Measurements from ENCODE around the gene TAF6. TPM values are rescaled to one million over a fixed set of nuclear protein-coding genes. Genes with fewer than 3 reads are reported as not detected.

TAF6 gene
- total RNA-seq, 2 experiments from 2014 or later = 63.7 to 65.9 TPM

DNA sequence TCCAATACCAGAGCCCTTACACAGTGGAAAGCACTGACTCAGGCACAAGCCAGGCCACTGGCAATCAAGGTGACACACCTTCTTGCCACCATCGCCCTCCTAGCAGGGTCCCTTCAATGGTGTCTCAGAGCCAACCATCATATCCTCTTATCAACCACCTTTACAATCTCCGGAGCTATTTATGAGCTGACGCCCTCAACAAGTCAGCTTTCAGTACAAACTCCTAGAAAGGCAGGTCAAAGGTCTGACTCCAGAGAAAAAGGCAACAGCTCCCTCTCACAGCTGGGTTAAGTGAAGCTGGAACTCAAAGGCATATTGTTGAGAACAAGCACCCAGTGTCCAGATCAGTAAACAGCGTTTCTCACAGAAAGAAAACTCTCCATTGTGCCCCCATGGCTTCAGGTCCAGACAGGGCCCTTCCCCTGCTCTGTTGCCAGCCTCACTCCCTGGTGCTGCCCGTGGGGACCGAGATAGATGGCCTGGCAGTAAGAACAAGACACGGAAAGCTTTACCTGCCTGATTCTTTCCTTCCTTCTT is 40.1 kb downstream of the TAF6 start:
- Mint-ChIP-seq H3K27ac (no peak overlapping the region), H3K4me1 (peaks cover 25% of the 10 kb centered on the region), H3K4me3 (no peak overlapping the region), H3K9me3 (no peaks in the 10 kb centered on the region), H3K36me3 (peaks cover 41% of the 10 kb centered on the region), H3K27me3 (peaks cover 8% of the 10 kb centered on the region)
- no peak for ATAC-seq (ENCODE audit: low read depth)
- no peak for DNase-seq
- POLR2A ChIA-PET = no interaction called here

DNA sequence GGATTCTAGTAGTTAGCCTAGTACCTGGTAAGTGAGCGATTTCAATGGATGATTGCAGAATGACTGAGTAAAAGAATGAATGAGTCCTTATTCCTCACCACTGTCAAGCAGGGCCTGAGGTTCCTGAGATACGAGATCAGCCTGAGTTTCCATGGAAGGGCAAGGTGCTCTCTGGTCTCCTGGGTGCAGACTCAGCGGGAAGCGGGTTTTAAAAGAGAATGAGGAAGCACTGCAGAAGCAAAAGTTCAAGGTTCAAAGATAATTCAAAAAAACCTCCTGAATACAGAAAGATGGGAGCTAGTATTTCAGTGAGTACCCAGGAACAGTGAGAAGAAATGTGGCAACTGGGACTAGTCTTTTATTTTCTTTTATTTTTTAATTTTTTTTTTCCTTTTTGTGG is 42.0 kb downstream of the TAF6 start:
- H3K36me3 Mint-ChIP-seq = peaks cover 59% of the 10 kb centered on the region
- no peak overlapping the region for H3K27ac Mint-ChIP-seq
- POLR2A ChIA-PET = no interaction called here
- H3K27me3 Mint-ChIP-seq = no peaks in the 10 kb centered on the region
- no peak for DNase-seq
- H3K9me3 Mint-ChIP-seq = peaks cover 5% of the 10 kb centered on the region
- H3K4me3 Mint-ChIP-seq = no peak overlapping the region
- H3K4me1 Mint-ChIP-seq = peaks cover 18% of the 10 kb centered on the region
- no peak for ATAC-seq (ENCODE audit: low read depth)

DNA sequence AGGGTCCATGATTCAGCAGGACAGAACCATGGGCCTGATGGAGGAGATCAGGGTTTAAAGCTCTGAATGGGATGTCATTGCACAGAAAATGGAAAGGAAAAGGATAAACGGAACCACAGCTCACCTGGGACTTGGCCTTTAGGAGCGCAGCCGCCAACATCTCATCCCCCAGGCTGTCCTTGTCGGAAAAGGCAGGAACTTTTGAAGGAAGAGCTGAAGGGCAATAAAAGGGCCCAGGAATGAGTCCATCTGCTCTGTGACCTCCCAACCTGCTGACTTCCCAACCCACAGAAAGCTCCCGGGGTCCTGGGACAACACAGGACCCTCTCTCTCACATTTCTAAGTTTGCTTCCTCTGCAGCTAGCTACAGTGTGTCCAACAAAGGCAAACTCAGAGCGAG is 43.7 kb downstream of the TAF6 start:
- DNase-seq = no peak
- POLR2A ChIA-PET = interaction anchor here (1.2 kb wide), 1 partner anchor 12 kb away, joined by 3 read pairs; no protein-coding TSS in a partner anchor
- H3K9me3 Mint-ChIP-seq = peaks cover 22% of the 10 kb centered on the region
- no peak overlapping the region for H3K4me3 Mint-ChIP-seq
- peaks cover 72% of the 10 kb centered on the region for H3K36me3 Mint-ChIP-seq
- ATAC-seq (ENCODE audit: low read depth) = no peak
- H3K27me3 Mint-ChIP-seq = no peaks in the 10 kb centered on the region
- H3K27ac Mint-ChIP-seq = no peak overlapping the region
- H3K4me1 Mint-ChIP-seq = peaks cover 10% of the 10 kb centered on the region

DNA sequence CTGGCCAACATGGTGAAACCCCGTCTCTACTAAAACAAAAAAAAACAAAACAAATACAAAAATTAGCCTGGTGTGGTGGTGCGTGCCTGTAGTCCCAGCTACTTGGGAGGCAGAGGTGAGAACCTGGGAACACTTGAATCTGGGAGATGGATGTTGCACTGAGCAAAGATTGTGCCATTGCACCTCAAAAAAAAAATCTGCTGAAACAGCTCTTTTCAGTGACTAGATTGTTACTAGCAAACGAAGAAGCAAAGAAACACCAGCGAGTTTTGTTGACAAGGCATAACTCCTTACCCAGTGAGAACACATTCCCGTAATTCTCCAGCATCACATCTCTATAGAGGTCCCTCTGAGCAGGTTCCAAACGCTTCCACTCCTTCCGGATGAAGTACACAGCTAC is 44.3 kb downstream of the TAF6 start:
- H3K4me1 Mint-ChIP-seq = peaks cover 5% of the 10 kb centered on the region
- POLR2A ChIA-PET = interaction anchor here (1.2 kb wide), 1 partner anchor 12 kb away, joined by 3 read pairs; no protein-coding TSS in a partner anchor
- no peak for DNase-seq
- no peaks in the 10 kb centered on the region for H3K27me3 Mint-ChIP-seq
- no peak overlapping the region for H3K4me3 Mint-ChIP-seq
- no peak for ATAC-seq (ENCODE audit: low read depth)
- H3K36me3 Mint-ChIP-seq = peaks cover 73% of the 10 kb centered on the region
- H3K9me3 Mint-ChIP-seq = peaks cover 25% of the 10 kb centered on the region
- no peak overlapping the region for H3K27ac Mint-ChIP-seq

DNA sequence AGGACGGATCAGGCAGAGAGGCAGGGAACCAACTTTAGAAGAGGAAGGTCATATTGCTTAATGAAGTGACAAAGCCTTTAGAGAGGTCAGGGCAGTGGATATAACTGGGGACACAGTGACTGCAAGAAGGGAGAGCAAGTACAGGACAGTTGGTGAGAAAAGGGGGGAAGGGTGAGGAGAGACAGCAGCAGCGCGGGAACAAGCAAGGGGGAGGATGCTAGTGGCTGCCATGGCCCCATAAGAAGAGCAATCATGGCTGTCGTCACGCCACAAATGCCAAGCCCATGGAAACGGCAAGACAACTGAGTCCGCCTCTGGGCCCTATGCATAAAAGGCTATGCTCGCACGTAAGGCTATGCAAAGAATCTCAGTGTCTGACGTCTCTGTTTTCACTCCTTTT is 46.7 kb downstream of the TAF6 start:
- ATAC-seq (ENCODE audit: low read depth) (no peak), DNase-seq (no peak)
- H3K27ac Mint-ChIP-seq = no peak overlapping the region
- no peaks in the 10 kb centered on the region for H3K4me1 Mint-ChIP-seq
- peaks cover 25% of the 10 kb centered on the region for H3K9me3 Mint-ChIP-seq
- POLR2A ChIA-PET = interaction anchor here (0.8 kb wide), 1 partner anchor 8 kb away, joined by 3 read pairs; no protein-coding TSS in a partner anchor
- H3K36me3 Mint-ChIP-seq = peaks cover 80% of the 10 kb centered on the region
- H3K27me3 Mint-ChIP-seq = no peaks in the 10 kb centered on the region
- H3K4me3 Mint-ChIP-seq = no peak overlapping the region

DNA sequence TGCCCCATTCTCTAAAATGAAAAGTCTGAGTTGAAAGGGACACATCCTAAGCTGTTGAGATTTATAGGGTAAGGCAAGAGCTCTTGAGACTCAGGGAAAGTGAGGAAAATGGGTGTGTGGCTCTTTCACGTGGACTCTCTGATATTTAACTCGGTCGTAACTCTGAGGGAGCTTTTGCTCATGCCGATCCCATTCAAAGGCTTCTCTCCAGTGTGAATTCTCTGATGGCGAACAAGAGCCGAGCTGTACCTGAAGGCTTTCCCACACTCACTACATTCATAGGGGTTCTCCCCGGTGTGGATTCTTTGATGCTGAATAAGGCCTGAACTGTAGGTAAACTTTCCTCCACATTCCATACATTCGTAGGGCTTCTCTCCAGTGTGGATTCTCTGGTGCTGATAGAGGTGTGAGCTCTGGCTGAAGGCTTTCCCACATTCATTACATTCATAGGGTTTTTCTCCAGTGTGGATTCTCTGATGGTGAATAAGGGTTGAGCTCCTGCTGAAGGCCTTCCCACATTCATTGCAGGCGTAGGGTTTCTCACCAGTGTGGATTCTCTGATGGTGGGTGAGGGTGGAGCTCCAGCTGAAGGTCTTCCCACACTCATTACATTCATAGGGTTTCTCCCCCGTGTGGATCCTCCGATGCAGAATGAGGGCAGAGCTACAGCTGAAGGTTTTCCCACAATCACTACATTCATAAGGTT is 48.0 kb downstream of the TAF6 start:
- DNase-seq (no peak), ATAC-seq (ENCODE audit: low read depth) (no peak)
- H3K4me3 Mint-ChIP-seq = no peak overlapping the region
- peaks cover 25% of the 10 kb centered on the region for H3K9me3 Mint-ChIP-seq
- H3K4me1 Mint-ChIP-seq = no peaks in the 10 kb centered on the region
- POLR2A ChIA-PET = interaction anchor here (1.2 kb wide), 1 partner anchor 9 kb away, joined by 5 read pairs; no protein-coding TSS in a partner anchor
- H3K36me3 Mint-ChIP-seq = peaks cover 77% of the 10 kb centered on the region
- no peak overlapping the region for H3K27ac Mint-ChIP-seq
- no peaks in the 10 kb centered on the region for H3K27me3 Mint-ChIP-seq

DNA sequence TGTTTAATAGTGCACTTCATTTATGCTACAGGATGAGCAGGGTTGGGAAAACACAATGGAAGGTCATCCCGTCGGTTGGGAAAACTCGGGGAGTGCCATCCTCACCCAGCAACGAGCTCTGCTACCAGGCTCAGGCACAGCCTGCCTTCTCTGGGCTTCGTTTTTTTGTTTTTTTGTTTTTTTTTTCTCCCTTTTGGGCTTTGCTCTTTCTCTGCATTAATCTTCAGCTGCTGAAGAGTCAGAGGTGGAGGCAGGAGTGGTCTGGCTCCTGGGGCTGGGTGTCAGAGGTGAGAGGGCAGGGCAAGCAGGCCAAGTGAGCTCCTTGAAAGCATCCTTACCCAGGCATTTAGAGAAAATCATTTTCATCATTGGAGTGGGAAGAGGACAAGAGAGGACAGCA is 49.2 kb downstream of the TAF6 start:
- Mint-ChIP-seq H3K9me3 (peaks cover 25% of the 10 kb centered on the region), H3K27me3 (no peaks in the 10 kb centered on the region), H3K4me3 (no peak overlapping the region), H3K4me1 (no peaks in the 10 kb centered on the region), H3K36me3 (peaks cover 66% of the 10 kb centered on the region), H3K27ac (no peak overlapping the region)
- DNase-seq = no peak
- ATAC-seq (ENCODE audit: low read depth) = no peak
- POLR2A ChIA-PET = no interaction called here

DNA sequence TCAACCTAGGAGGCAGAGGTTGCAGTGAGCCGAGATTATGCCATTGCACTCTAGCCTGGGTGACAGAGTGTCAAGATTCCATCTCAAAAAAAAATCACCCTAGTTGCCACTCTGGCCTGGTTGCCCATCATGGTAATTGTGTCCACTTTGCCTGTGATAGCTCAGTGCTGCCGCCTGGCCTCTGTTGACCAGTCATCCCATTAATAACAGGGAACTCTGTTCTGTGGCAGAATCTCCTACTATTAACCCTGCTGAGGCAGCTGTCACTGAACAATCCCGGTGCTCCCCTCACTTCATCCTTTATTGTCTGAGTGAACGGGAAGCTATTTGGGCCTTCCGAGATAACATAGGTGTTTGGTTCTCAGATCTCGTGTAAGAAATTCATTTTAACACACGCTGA is 52.2 kb downstream of the TAF6 start:
- H3K27me3 Mint-ChIP-seq = no peaks in the 10 kb centered on the region
- H3K9me3 Mint-ChIP-seq = peaks cover 17% of the 10 kb centered on the region
- H3K4me3 Mint-ChIP-seq = no peak overlapping the region
- ATAC-seq (ENCODE audit: low read depth) (no peak), DNase-seq (no peak)
- peaks cover 2% of the 10 kb centered on the region for H3K4me1 Mint-ChIP-seq
- peaks cover 41% of the 10 kb centered on the region for H3K36me3 Mint-ChIP-seq
- POLR2A ChIA-PET = interaction anchor here (0.6 kb wide), 1 partner anchor 57 kb away, joined by 3 read pairs; no protein-coding TSS in a partner anchor
- H3K27ac Mint-ChIP-seq = no peak overlapping the region

DNA sequence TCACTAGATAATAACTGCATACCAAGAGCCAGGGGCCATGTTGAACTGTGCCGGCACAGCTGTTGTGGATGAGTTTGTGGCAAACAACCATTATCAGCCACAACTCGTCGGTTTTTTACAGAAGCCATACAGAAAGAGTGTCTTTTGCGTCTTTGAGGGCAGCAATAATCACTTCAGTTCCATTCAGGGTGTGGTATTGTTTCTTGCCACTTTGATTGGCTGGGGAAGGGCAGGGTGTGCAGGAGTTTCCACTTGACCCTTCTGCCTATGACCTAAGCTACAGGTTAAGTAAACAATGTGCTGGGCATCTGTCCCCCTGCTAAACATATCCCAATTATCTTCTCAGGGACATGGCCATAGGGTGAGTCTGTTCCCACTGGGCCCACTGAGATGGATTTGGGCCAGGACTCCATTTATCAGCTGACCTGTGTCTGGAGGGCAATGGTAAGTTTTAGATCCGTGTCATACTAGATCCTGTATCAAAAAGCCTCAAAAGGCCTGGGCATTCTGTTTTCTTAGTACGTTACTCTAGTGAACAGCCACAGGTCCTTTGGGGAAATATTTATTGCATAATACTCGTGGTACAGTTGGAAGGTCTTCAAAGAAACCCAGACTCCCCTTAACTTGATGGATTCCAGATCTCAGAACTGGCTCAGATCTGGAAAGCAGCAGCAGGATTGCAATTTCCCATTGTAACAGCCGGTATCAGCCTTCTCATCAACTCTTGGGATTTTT is 53.5 kb downstream of the TAF6 start:
- H3K9me3 Mint-ChIP-seq = peaks cover 5% of the 10 kb centered on the region
- H3K27ac Mint-ChIP-seq = no peak overlapping the region
- H3K27me3 Mint-ChIP-seq = no peaks in the 10 kb centered on the region
- no peak for DNase-seq
- H3K36me3 Mint-ChIP-seq = peaks cover 31% of the 10 kb centered on the region
- no peak overlapping the region for H3K4me3 Mint-ChIP-seq
- peaks cover 2% of the 10 kb centered on the region for H3K4me1 Mint-ChIP-seq
- POLR2A ChIA-PET = no interaction called here
- ATAC-seq (ENCODE audit: low read depth) = no peak

DNA sequence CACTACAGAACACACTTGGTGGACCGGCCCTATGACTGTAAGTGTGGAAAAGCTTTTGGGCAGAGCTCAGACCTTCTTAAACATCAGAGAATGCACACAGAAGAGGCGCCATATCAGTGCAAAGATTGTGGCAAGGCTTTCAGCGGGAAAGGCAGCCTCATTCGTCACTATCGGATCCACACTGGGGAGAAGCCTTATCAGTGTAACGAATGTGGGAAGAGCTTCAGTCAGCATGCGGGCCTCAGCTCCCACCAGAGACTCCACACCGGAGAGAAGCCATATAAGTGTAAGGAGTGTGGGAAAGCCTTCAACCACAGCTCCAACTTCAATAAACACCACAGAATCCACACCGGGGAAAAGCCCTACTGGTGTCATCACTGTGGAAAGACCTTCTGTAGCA is 55.0 kb downstream of the TAF6 start:
- H3K4me3 Mint-ChIP-seq = no peak overlapping the region
- ATAC-seq (ENCODE audit: low read depth) = no peak
- H3K9me3 Mint-ChIP-seq = no peaks in the 10 kb centered on the region
- H3K36me3 Mint-ChIP-seq = peaks cover 20% of the 10 kb centered on the region
- H3K27me3 Mint-ChIP-seq = no peaks in the 10 kb centered on the region
- H3K27ac Mint-ChIP-seq = no peak overlapping the region
- peaks cover 2% of the 10 kb centered on the region for H3K4me1 Mint-ChIP-seq
- DNase-seq = no peak
- POLR2A ChIA-PET = no interaction called here

DNA sequence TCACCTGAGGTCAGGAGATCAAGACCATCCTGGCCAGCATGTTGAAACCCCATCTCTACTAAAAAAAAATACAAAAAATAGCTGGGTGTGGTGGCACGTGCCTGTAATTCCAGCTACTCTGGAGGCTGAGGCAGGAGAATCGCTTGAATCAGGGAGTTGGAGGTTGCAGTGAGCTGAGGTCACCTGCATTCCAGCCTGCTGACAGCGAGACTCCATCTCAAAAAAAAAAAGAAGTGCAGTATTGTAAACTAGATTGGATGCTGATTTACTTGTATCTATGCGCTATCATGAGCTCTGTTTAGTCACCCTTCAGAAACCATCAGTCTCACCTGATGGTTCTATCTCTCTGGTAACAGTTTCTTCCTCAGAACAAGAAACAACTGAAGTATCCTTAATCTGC is 55.8 kb downstream of the TAF6 start:
- no peaks in the 10 kb centered on the region for H3K27me3 Mint-ChIP-seq
- H3K4me3 Mint-ChIP-seq = no peak overlapping the region
- no peak overlapping the region for H3K27ac Mint-ChIP-seq
- DNase-seq (no peak), ATAC-seq (ENCODE audit: low read depth) (no peak)
- POLR2A ChIA-PET = interaction anchor here (1.0 kb wide), 1 partner anchor 12 kb away, joined by 3 read pairs; no protein-coding TSS in a partner anchor
- no peaks in the 10 kb centered on the region for H3K9me3 Mint-ChIP-seq
- peaks cover 2% of the 10 kb centered on the region for H3K4me1 Mint-ChIP-seq
- peaks cover 20% of the 10 kb centered on the region for H3K36me3 Mint-ChIP-seq

DNA sequence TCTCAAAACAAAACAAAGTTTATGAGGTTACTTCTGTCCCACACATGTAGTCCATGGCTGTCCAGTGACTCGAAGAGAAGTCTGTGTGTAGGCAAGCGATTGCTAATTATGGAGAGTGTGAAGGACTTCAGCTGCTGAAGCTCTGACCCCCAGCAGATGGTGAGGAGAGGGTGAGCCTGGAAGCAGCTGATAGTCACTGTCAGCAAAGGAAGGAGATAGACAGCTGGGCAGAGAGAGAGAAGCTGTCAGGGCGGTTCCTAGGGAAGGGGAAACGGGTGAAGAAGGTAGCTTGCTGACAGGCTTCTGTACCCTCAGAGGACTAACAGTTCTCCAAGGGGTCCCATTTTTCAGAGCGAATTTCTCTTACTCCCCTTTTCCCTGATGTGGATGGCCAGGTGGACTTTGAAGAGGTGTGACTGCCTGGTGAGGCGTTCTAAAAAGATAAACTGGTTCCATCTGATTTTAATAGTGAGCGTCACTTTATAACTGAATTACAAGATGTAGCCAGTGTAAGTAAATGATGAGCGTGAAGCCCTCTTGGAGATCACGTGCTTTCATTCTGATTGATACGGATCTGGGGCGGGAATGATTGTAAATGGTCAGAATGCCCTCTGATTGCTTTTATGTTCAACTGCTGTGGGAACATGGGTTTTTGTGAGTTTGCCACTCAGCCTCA is 57.5 kb downstream of the TAF6 start:
- peaks cover 2% of the 10 kb centered on the region for H3K4me1 Mint-ChIP-seq
- DNase-seq (no peak), ATAC-seq (ENCODE audit: low read depth) (no peak)
- peaks cover 9% of the 10 kb centered on the region for H3K36me3 Mint-ChIP-seq
- no peak overlapping the region for H3K4me3 Mint-ChIP-seq
- H3K27ac Mint-ChIP-seq = no peak overlapping the region
- H3K27me3 Mint-ChIP-seq = no peaks in the 10 kb centered on the region
- POLR2A ChIA-PET = no interaction called here
- H3K9me3 Mint-ChIP-seq = no peaks in the 10 kb centered on the region

DNA sequence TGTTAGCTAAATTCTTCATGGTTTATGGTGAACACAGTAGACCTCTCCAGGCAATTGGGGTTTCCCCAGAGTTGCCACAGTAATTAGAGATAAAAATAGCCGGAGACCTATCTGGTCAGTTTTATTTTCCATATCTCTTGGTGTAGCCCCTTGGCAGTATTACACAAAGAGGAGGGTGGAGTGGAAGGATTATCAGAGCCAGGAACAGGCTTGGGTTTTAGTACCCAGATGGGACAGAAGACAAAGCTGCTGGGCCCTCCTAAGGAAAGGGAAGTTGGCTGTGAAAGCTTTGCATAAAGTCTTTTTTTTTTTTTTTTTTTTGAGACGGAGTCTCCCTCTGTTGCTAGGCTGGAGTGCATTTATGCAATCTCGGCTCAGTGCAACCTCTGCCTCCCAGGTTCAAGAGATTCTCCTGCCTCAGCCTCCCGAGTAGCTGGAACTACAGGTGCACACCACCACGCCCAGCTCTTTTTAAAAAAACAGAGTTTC is 59.9 kb downstream of the TAF6 start:
- peaks cover 7% of the 10 kb centered on the region for H3K36me3 Mint-ChIP-seq
- no peak for ATAC-seq (ENCODE audit: low read depth)
- DNase-seq = no peak
- H3K4me1 Mint-ChIP-seq = peaks cover 2% of the 10 kb centered on the region
- no peak overlapping the region for H3K4me3 Mint-ChIP-seq
- H3K9me3 Mint-ChIP-seq = no peaks in the 10 kb centered on the region
- no peaks in the 10 kb centered on the region for H3K27me3 Mint-ChIP-seq
- POLR2A ChIA-PET = no interaction called here
- no peak overlapping the region for H3K27ac Mint-ChIP-seq
